ENCODE results near the gene SUCLG1. TPM values are rescaled to one million over a fixed set of nuclear protein-coding genes. Genes with fewer than 3 reads are reported as not detected.

Gene SUCLG1
- total and polyA plus RNA-seq, 2 of the 8 experiments (the other 6 are each of a cell fraction or from before 2014, with no cell fraction given), result 19.9 to 40.0 TPM

- Histone ChIP-seq H2BK120ac (replicated peaks; ENCODE audit: low read depth, low read length) (no peak overlapping the region), H4K20me1 (replicated peaks in 1 of 2; ENCODE audit: control insufficient read depth in 1 of 2, insufficient read depth in 2 of 2, low read length in 2 of 2) (no peaks in the 10 kb centered on the region), H3K14ac (ENCODE audit: insufficient read length) (no peak overlapping the region), H2BK12ac (ENCODE audit: low read depth, low read length) (no peak overlapping the region), H3K36me3 (ENCODE audit: control insufficient read depth in 2 of 4, insufficient read depth in 4 of 4, low read length in 3 of 4) (peaks cover 3 to 14% (median 11%) of the 10 kb centered on the region in 4 experiments; a peak in 4 of 8 replicates), H3K9ac (replicated peaks in 1 of 4; ENCODE audit: extremely low read depth in 1 of 4, low read depth in 3 of 4, low read length in 3 of 4) (no peak overlapping the region), H2BK5ac (ENCODE audit: low read depth, low read length) (no peak overlapping the region), H3K79me1 (ENCODE audit: low read depth, low read length) (no peaks in the 10 kb centered on the region), H4K8ac (ENCODE audit: extremely low read depth, insufficient read depth, low read length) (no peak overlapping the region), H2AFZ (ENCODE audit: low read length) (no peak overlapping the region), H2BK15ac (ENCODE audit: low read length) (no peak overlapping the region), H3K4me1 (replicated peaks in 1 of 4; ENCODE audit: control insufficient read depth in 3 of 4, insufficient read depth in 4 of 4, low read length in 3 of 4) (no peaks in the 10 kb centered on the region), H3K18ac (ENCODE audit: extremely low read depth, low read length) (no peak overlapping the region), H3K27ac (ENCODE audit: low read depth, low read length) (no peak overlapping the region), H3K4me3 (ENCODE audit: extremely low read depth in 1 of 4, insufficient read depth in 2 of 4, low read depth in 3 of 4, low read length in 4 of 4) (no peak overlapping the region), H3K56ac (replicated peaks; ENCODE audit: insufficient read length, low read depth, low read length) (no peak overlapping the region), H2AK5ac (ENCODE audit: low read depth, low read length) (no peak overlapping the region), H4K91ac (replicated peaks; ENCODE audit: insufficient read length, low read length) (no peak overlapping the region), H3K23ac (ENCODE audit: insufficient read length) (no peak overlapping the region), H3K23me2 (ENCODE audit: low read depth, low read length) (no peaks in the 10 kb centered on the region; the same call in 1 of the 2 replicates), H3K4me2 (ENCODE audit: insufficient read depth in 1 of 2, low read depth in 2 of 2, low read length in 2 of 2) (no peak overlapping the region), H3K9me3 (ENCODE audit: insufficient read depth in 2 of 2, low read depth in 1 of 2, low read length in 1 of 2) (no peaks in the 10 kb centered on the region), H3K4ac (replicated peaks; ENCODE audit: insufficient read length, low read depth, low read length) (no peak overlapping the region), H4K5ac (ENCODE audit: insufficient read length, low read depth, low read length) (no peak overlapping the region), H3K79me2 (ENCODE audit: control insufficient read depth in 1 of 2, insufficient read depth in 2 of 2, low read length in 2 of 2) (no peaks in the 10 kb centered on the region), H3K27me3 (replicated peaks in 1 of 4; ENCODE audit: control insufficient read depth in 3 of 4, extremely low read depth in 1 of 4, insufficient read depth in 3 of 4, low read length in 3 of 4) (no peaks in the 10 kb centered on the region), H2BK20ac (ENCODE audit: low read length) (no peak overlapping the region)
- TF ChIP-seq EP300 (IDR thresholded peaks at IDR 0.05; ENCODE audit: borderline replicate concordance in 1 of 2, low read depth in 2 of 2, low read length in 2 of 2) (no peak), SP4 (IDR thresholded peaks at IDR 0.05; ENCODE audit: low read length) (no peak), NRF1 (IDR thresholded peaks at IDR 0.05; ENCODE audit: low read depth, low read length) (no peak), KDM5A (IDR thresholded peaks at IDR 0.05; ENCODE audit: low read length) (no peak), NANOG (IDR thresholded peaks at IDR 0.05; ENCODE audit: insufficient read depth, low read depth, low read length, poor library complexity, severe bottlenecking) (no peak), EZH2 (IDR thresholded peaks at IDR 0.05; ENCODE audit: low read depth, low read length, severe bottlenecking) (no peak), RXRA (IDR thresholded peaks at IDR 0.05; ENCODE audit: insufficient read depth, low read depth, low read length) (no peak), PHF8 (conservative IDR thresholded peaks at IDR 0.05; ENCODE audit: low read depth, low read length) (no peak), CREB1 (IDR thresholded peaks at IDR 0.05) (no peak), CHD1 (IDR thresholded peaks at IDR 0.05; ENCODE audit: low read depth, low read length) (no peak)
- WGBS, 2 experiments (ENCODE audit: extremely low coverage in 1 of 2, insufficient coverage in 1 of 2, insufficient read length in 1 of 2, insufficient replicate concordance in 2 of 2, low coverage in 1 of 2, low lambda C conversion rate in 2 of 2, missing lambda C conversion rate in 1 of 2), result 89% methylated on average over 4 of the region's 4 CpGs; no CpG with 5 or more reads in 1 of the 2 experiments
- FAIRE-seq (no peak), DNase-seq (ENCODE audit: low read depth in 1 of 2, low spot score in 2 of 2) (no peak)
- ChIA-PET CTCF (ENCODE audit: partially characterized antibody) (no interaction called here), POLR2A (ENCODE audit: partially characterized antibody) (no interaction called here)
Measured at GRCh38 chr2:84441036-84441435, 18.0 kb downstream of the SUCLG1 start.

Measured in H1 (cell line).